ENCODE measurements around the gene PYCARD. TPM values are rescaled to one million over a fixed set of nuclear protein-coding genes. Genes with fewer than 3 reads are reported as not detected.

The PYCARD gene
- total and polyA plus RNA-seq, 10 donors = 68.0 to 135 (median 99.7) TPM

- no peaks in the 10 kb centered on the region for H3K27me3 ChIP-seq (replicated peaks in 1 of 7)
- no peaks in the 10 kb centered on the region for H3K9me3 ChIP-seq
- 25 to 64% (median 38%) methylated on average over 6 of the region's 6 CpGs for WGBS, 5 donors
- peak overlapping the region in 5 of 8 donors; percentile 14 to 67 (median 42) for H3K27ac ChIP-seq
- TF ChIP-seq, protein P1, sequence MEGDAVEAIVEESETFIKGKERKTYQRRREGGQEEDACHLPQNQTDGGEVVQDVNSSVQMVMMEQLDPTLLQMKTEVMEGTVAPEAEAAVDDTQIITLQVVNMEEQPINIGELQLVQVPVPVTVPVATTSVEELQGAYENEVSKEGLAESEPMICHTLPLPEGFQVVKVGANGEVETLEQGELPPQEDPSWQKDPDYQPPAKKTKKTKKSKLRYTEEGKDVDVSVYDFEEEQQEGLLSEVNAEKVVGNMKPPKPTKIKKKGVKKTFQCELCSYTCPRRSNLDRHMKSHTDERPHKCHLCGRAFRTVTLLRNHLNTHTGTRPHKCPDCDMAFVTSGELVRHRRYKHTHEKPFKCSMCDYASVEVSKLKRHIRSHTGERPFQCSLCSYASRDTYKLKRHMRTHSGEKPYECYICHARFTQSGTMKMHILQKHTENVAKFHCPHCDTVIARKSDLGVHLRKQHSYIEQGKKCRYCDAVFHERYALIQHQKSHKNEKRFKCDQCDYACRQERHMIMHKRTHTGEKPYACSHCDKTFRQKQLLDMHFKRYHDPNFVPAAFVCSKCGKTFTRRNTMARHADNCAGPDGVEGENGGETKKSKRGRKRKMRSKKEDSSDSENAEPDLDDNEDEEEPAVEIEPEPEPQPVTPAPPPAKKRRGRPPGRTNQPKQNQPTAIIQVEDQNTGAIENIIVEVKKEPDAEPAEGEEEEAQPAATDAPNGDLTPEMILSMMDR (IDR thresholded peaks at IDR 0.05 in 8 of 11, conservative IDR thresholded peaks at IDR 0.05 in 3 of 11) = no peak
- no peak for TF ChIP-seq POLR2AphosphoS5 (IDR thresholded peaks at IDR 0.05)
- TF ChIP-seq POLR2A (IDR thresholded peaks at IDR 0.05) = no peak
- H3K4me1 ChIP-seq = peaks cover 0 to 42% (median 27%) of the 10 kb centered on the region in 6 donors
- DNase-seq = no peak
- H3K4me3 ChIP-seq = no peak overlapping the region
- H3K36me3 ChIP-seq = no peaks in the 10 kb centered on the region
- intact Hi-C loops (cut with DNase I; ENCODE audit: low total_unique reads) = no loop called here
Measured at GRCh38 chr16:31242206-31242605, 39.6 kb upstream of the PYCARD start.

DNA sequence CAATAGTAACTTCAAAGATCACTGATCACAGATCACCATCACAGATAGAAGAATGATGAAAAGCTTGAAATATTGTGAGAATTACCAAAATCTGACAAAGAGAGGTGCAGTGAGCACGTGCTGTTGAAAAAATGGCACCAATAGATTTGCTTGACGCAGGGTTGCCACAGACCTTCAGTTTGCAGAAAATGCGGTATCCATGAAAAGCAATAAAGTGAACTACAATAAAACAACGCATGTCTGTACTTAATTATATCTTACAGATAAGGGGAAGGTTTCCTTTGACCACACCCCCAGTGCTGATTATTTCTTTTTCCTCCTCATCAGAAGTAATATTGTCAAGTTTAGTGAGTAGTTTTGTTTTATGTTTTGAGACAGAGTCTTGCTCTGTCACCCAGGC, 35.5 kb upstream of the PYCARD start:
- TF ChIP-seq POLR2A (IDR thresholded peaks at IDR 0.05) (no peak), POLR2AphosphoS5 (IDR thresholded peaks at IDR 0.05) (no peak)
- TF ChIP-seq, protein P1 (IDR thresholded peaks at IDR 0.05 in 8 of 11, conservative IDR thresholded peaks at IDR 0.05 in 3 of 11) = no peak
- no peak overlapping the region for H3K27ac ChIP-seq

DNA sequence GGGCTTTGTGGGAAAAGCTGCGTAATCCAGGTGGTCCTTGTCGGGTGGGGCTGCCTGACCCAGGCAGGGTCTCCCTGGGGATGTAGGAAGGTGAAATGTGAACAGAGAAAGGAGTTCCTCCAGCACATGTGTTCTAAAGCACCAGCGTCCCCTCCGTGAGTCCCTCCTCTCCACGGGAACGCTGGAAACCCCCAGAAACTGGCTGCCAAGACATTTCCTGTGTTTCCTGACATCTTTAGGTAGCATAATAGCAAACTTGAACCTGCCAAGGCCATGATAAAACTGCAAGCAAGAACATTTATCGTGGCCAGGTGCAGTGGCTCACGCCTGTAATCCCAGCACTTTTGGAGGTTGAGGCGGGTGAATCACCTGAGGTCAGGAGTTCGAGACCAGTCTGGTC, 26.9 kb upstream of the PYCARD start:
- peak overlapping the region in 7 of 8 donors; percentile 32 to 73 (median 61) for H3K27ac ChIP-seq
- 28 to 46% (median 38%) methylated on average over 10 of the region's 10 CpGs for WGBS, 5 donors
- intact Hi-C loops (cut with DNase I; ENCODE audit: low total_unique reads) = no loop called here

More for the DNA sequence above, 35.5 kb upstream of the PYCARD start:
- H3K4me3 ChIP-seq = no peak overlapping the region
- no peaks in the 10 kb centered on the region for H3K36me3 ChIP-seq
- H3K9me3 ChIP-seq = peaks cover 0 to 11% (median 3%) of the 10 kb centered on the region in 8 donors
- peaks cover 0 to 26% (median 14%) of the 10 kb centered on the region in 6 donors for H3K4me1 ChIP-seq
- WGBS, 5 donors = 78 to 97% (median 88%) methylated on average over 4 of the region's 4 CpGs
- no peak for DNase-seq
- intact Hi-C loops (cut with DNase I; ENCODE audit: low total_unique reads) = no loop called here
- H3K27me3 ChIP-seq (replicated peaks in 1 of 7) = no peaks in the 10 kb centered on the region

DNA sequence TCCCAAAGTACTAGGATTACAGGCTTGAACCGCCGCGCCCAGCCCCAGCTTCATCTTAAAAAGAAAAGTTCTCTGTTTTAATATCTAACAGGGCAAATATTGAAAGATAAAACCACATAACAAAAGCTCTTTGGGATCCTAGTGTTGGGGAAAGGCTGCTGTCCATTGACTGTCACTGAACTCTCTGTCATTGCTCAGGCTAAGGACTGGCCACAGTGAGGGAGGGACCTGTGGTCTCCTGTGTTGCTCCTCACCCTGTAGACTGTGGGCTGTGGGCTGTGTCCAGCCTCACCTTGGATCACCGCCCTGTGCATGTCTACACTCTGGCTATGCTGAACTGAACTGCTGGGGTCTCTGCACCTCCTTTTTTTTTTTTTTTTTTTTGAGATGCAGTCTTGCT, 25.6 kb upstream of the PYCARD start:
- peak overlapping the region in 5 of 8 donors; percentile 35 to 73 (median 61) for H3K27ac ChIP-seq
- 97 to 99% (median 98%) methylated on average over 4 of the region's 4 CpGs for WGBS, 5 donors

More for the DNA sequence above, 26.9 kb upstream of the PYCARD start:
- Histone ChIP-seq H3K9me3 (peaks cover 0 to under 1% (median 0%) of the 10 kb centered on the region in 8 donors), H3K4me3 (no peak overlapping the region), H3K4me1 (peaks cover 0 to 21% (median 10%) of the 10 kb centered on the region in 6 donors), H3K36me3 (no peaks in the 10 kb centered on the region), H3K27me3 (replicated peaks in 1 of 7) (no peaks in the 10 kb centered on the region)
- TF ChIP-seq POLR2A (IDR thresholded peaks at IDR 0.05) (no peak), POLR2AphosphoS5 (IDR thresholded peaks at IDR 0.05) (no peak)
- TF ChIP-seq, protein P1 (IDR thresholded peaks at IDR 0.05 in 8 of 11, conservative IDR thresholded peaks at IDR 0.05 in 3 of 11) = no peak
- no peak for DNase-seq

More for the DNA sequence above, 25.6 kb upstream of the PYCARD start:
- no peak for DNase-seq
- H3K4me3 ChIP-seq = no peak overlapping the region
- H3K9me3 ChIP-seq = no peaks in the 10 kb centered on the region
- no peaks in the 10 kb centered on the region for H3K36me3 ChIP-seq
- no peak for TF ChIP-seq POLR2AphosphoS5 (IDR thresholded peaks at IDR 0.05)
- TF ChIP-seq, protein P1 (IDR thresholded peaks at IDR 0.05 in 8 of 11, conservative IDR thresholded peaks at IDR 0.05 in 3 of 11) = no peak
- TF ChIP-seq POLR2A (IDR thresholded peaks at IDR 0.05) = no peak
- H3K27me3 ChIP-seq (replicated peaks in 1 of 7) = no peaks in the 10 kb centered on the region
- peaks cover 0 to 21% (median 10%) of the 10 kb centered on the region in 6 donors for H3K4me1 ChIP-seq
- intact Hi-C loops (cut with DNase I; ENCODE audit: low total_unique reads) = no loop called here

Data from spleen (tissue), 11 donors.